ENCODE measurements around the gene ADAMTSL5.
"Not testable (repeated sequence)": the region's sequence is repeated elsewhere in the genome, so short reads cannot be mapped to it uniquely, and the experiment has no call there.

The ADAMTSL5 gene

DNA sequence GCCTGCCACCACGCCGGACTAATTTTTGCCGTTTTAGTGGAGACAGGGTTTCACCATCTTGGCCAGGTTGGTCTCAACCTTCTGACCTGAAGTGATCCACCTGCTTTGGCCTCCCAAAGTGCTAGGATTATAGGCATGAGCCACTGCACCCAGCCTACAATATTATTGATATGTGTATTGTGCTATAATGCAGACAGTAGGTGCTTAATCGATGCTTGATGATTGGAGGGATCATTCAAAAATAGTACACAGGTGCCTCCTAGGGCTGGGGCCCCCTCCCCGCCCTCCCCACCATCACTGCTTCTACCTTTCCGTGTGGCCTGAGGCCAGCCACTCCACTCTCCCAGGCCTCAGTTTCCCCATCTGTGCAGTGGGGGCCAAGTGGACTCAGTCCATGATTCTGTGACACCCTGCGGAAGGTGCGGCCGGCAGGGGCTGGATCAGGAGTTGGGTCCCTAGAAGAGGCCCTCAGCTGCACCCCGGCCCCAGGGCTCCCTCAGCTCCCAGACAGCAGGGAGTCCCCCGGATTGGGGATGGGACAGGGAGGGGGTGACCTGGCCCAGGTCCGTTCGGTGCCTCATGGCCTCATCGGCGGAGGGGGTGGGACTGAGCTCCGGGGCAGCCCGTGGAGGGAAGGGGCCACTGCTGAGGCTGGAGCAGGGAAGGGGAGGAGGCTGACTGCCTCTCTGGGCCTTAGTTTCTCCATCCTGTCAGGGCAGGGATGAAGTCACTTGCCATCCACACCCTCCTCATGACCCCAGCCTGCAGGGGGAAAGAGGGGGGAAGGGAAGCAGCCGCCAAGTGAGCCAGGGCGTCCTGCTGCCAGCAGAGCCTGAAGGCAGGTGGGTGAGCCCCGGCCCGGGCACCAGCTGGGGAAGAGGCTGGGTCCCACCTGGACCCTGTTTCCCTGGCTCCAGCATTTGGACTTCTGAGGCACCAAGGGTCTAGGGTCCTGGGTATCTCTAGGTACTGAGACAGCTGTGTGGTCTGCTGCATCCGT lies 1.2 kb downstream of the ADAMTSL5 start:
- DNase-seq: no peak

DNA sequence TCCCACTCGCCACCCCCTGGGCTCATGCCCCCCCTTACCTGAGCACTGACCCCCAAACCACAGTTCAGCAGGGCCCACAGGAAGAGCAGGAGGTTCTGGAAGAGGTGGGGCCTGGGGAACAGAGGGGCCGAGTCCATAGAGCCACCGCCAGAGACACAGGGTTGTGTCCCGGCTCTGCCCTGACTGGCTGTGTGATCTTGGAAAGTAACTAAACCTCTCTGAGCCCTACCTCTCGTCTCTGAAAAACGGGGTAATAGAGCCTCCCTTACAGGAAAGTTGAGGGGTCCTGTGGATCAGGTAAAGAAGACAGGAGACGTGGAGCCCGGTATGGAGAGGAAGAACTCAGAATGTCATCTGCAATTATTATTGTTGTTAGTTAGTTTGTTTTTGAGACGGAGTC lies 2.0 kb downstream of the ADAMTSL5 start:
- DNase-seq: no peak

DNA sequence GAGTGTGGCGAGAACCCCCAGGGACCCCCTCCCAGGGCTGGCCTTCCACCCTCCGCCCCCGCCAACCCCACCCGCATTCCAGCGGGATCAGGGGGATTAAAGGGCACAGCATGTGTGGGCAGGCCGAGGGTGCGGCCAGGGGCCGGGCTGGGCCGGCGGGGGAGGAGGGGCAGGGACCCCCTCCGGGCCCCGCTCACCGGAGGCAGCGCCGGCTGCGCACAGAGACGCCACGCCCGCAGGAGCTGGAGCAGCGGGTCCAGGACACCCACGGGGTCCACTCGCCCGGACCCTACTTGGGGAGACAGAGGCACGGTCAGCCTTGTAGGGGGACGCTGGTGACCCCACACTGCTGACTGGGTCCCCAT lies 2.4 kb downstream of the ADAMTSL5 start:
- DNase-seq: no peak

DNA sequence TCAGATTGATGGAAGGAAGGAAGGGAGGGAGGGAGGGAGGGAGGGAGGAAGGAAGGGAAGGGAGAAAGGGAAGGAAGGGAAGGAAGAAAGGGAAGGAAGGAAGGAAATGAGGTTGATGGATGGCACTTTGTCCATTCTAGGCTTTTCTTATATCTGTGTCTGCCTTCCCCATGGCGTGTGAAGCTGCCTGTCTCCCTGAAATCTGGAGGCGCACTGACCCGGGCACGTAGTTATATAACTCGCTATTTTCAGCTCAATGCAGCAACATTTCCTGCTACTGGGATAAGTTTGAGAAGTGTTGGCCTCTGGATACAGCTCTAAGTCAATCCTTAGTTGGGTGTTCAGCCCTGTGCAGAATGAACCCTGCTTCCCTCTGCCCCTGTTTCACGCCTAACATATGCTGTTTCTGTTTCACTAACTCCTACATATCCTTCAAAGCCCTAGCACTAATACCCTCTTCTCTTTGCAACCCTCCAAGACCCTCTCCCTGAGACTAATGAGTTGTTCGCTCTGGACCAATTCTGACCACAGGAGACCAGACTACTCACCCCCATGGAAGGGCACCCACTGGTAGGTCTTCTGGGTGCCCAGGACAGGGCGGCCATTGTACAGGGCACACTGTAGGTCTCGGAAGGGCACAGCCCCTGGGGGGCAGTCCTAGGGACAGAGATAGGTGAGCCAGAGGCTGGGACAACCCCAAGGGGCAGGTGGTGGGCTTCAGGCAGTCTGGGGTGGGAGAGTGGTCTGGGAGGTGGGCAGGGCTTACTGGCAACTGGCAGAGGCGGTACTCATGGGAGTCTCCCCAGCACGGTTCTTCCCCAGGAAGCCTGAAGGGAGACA lies 3.0 kb downstream of the ADAMTSL5 start:
- DNase-seq: no peak

DNA sequence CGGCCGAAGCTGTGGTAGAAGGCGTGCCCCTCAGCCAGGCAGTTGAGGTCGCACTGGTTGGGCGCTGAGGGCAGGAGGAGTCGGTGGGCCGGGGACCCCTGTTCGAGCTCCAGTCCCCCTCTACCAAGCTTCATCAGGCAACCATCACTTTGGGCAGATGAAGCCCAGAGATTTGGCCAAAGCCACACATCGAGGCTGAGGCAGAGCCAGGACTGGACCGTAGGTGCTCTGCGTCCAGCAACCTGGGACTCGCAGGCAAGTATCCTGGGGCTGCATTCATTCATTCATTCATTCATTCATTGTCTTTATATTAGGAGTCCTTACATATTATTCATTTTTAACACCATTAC lies 4.3 kb downstream of the ADAMTSL5 start:
- no peak for DNase-seq

DNA sequence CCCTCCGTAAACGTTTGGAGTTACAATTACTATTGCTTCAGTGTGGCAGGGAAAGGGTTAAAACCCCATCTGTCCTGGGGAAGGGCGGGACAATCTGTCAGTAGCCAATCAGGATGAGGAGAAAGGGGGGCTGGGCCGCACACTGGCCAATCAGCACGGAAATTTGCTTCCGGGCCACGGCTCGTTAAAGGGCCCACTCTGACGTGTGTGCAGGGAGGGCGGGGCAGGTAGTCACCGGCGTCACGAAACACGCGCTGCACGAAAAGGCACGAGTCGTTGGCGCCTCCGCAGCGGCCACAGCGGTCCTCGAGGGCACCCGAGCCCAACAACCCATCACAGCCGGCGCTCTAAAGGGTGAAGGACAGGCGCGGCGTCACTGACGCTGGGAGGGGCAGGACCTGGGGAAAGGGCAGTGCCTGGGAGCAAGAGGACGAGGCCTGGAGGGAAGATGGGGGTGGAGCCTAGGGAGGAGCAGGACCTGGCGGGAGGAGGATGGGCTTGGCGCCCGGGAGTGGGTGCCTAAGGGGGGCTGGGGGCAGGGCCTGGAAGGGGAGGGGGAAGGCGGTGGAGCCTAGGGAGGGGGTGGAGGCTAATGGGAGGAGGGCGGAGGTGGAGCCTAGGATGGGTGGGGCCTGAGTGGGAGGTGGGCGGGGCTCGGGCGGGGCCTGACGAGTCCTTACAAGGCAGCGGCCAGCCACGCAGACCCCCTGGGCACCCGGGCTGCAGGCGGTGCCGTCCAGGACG lies 4.9 kb downstream of the ADAMTSL5 start:
- DNase-seq: peak; percentile 95

DNA sequence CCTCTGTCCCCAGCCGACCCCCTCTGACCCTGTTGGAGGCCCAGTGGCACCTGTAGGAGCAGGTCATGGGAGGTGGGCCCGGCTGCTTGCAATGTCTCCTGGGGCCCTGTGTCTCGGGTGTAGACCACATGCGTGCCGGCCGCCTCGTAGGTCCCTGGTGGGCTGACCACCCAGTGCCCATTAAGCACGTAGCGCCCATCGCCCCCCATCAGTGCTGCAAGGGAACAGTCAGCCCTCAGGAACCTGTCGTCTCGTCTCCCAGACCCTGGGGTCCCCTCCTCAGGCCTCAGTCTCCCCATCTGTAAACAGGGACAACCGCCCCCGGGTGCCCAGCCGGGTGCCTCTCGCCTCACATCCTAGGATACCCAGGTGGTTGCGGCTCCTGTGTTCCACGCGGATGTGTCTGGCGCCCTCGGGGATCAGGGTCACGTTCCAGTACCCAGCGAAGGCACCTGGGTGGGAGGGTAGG lies 5.6 kb downstream of the ADAMTSL5 start:
- DNase-seq: no peak

DNA sequence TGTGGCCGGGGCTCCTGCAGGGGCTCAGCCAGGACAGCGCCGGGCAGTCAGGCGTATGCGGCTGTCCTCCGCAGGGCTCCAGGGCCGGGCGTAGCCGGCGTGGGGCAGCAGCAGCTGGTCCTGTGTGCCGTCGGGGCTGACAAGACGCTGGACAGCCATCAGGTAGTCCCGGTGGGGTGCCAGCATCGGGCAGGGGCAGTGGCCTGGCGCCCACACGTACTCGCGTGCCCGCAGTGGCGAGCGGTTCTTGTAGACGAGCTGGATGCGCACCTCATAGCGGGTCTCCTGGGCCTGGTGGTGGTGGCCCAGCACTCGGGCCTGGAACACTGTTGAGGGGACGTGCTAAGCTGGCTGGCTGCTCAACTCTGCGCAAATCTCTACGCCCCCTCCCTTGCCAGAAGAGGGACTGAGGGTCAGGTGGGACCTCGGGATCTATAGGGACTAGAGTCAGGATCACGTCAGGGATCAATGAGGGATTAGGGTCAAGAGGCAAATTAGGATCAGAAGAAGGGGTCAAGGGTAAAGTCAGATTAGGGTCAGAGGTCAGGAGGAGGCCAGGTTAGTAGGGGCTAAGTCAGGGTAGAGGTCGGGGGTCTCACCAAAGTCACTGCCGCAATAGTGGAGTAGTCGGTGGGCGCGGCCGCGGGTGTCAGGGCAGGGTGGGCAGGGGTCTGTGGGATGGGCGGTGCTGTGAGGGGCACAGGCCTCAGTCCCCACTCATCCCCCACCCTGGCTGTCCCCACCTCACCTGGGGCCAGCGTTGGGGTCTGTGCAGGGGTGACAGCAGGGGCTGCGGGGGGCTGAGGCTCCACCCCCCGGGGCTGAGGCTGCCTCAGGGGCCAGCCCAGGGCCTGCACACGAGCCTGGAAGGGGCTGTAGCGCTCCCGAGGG lies 6.6 kb downstream of the ADAMTSL5 start:
- DNase-seq: no peak

DNA sequence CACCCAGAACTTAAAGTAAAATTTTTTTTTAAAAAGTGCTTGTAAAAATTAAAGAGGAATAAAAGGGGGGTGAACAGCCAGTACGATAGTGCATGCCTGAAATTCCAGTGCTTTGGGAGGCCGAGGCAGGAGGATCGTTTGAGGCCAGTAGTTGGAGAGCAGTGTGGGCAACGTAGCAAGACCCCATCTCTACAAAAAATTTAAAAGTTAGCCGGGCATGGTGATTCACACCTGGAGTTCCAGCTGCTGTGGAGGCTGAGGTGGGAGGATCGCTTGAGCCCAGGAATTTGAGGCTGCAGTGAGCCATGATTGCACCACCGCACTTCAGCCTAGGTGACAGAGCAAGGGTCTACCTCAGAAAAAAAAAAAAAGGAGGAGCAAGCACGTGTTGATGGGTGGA lies 7.8 kb downstream of the ADAMTSL5 start:
- DNase-seq: no peak

DNA sequence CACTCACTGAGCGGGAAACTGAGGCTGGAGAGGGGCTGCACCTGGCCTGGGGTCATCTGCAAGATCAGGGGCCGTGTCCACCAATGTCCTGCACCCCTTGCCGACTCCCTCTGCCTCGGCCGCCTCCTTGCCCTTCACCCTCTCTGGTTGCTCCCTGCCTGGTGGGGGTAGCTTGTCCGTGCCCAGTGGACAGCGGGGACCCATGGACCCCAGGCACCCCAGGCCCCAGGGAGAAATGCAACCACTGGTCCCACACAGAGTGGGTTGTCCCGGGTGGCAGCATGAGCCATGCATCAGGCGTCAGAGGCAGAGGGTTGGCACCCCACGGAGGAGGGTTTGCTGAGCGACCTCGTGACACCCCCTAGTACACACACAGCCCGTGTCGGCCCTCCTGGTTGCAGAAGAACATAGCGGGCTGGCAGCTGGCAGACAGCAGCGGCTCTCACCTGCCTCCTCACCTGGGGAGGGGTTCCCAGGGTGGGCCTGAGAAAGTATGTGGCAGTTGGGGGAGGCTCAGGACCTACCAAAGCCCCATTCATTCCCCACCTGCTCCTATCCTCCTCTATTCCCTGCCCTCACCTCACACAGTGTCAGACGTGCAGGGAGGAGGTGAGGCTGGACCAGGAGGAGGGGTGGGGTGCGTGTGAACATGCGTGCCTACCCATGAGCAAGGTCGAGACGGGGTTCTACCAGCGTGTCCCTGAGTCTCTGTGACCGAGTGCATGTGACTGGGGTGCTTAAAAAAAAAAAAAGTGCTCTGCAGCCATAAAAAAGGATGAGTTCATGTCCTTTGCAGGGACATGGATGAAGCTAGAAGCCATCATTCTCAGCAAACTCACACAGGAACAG lies 8.7 kb downstream of the ADAMTSL5 start:
- DNase-seq: no peak

DNA sequence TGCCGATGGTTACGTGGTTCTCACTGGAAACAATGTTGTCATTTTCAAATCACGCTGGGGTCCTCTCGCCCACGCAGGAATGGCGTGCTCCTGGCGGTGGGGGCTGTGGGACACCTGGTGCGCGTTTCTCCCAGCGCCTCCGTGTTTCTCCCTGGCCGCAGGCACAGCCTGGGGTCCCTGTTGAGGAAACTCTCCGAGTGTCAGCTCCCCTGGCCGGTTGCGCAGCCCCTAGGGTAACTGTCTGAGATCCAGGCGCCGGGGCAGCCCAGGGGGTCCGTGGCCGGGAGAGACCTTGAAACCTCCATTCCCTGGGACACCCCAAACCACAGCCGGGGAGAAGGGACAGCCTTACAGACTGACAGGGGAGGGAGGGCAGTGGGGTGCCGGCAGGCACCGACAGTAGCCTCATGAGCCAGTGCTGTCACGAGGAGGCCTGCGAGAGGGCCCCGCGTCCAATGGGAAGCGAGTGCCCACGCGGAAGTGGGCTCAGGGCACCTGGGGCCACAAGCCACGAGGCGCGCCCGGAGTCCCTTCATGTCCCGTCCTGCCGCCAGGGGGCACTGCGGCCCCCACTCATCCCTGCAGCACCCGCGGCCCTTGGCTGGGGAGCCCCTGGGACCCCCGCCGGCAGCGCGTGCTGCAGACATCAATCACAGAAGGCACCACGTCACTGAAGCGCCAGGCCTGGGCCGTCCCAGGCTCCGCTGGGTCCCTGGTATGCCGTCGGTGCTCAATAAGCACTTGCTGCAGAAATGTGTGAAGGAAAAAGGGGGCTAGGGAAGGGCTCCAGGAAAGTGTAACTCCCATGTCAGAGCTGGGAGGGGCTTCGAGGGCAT lies 9.5 kb downstream of the ADAMTSL5 start:
- DNase-seq: peak; percentile 24

DNA sequence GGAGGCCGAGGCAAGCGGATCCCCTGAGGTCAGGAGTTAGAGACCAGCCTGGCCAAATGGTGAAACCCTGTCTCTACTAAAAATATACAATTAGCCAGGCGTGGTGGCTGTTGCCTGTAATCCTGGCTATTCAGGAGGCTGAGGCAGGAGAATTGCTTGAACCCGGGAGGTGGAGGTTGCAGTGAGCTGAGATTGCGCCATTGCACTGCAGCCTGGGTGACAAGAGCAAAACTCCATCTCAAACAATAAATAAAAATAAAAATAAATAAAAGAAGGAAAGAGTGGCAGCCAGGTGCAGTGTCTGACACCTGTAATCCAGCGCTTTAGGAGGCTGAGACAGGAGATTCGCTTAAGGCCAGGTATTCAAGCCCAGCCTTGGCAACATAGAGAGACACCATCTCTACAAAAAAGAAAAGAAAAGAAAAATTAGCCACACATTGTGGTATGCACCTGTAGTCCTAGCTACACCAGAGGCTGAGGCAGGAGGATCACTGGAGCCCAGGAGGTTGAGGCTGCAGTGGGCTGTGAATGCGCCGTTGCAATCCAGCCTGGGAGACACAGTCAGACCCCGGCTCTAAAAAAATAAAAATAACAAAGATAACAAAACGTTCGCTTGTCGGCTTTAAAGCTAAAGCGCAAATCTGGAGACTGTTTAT lies 10.3 kb downstream of the ADAMTSL5 start:
- DNase-seq: no peak

DNA sequence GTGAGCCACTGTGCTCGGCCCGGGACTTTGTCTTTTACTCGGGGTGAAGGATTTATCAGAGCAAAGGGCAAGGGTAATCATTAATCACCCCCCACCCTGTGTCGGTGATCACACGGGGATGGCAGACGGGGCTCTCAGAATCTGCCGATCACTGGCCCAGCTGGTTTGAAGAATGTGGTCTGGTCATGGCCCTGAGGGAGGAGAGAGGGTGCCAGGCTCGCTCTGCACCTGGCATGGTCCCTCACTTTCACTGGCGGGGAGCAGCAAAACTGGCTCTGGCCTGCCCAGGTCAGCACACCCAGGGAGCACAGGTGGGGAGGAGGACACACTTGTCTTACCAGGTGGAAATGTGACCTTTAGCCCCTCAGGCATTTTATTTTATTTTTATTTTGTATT lies 11.6 kb downstream of the ADAMTSL5 start:
- DNase-seq: no peak

DNA sequence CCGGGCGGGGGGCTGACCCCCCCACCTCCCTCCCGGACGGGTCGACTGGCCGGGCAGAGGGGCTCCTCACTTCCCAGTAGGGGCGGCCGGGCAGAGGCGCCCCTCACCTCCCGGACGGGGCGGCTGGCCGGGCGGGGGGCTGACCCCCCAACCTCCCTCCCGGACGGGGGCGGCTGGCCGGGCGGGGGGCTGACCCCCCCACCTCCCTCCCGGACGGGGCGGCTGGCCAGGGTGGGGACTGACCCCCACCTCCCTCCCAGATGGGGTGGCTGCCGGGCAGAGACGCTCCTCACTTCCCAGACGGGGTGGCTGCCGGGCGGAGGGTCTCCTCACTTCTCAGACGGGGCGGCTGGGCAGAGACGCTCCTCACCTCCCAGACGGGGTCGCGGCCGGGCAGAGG lies 13.6 kb downstream of the ADAMTSL5 start:
- DNase-seq: not testable (repeated sequence)

DNA sequence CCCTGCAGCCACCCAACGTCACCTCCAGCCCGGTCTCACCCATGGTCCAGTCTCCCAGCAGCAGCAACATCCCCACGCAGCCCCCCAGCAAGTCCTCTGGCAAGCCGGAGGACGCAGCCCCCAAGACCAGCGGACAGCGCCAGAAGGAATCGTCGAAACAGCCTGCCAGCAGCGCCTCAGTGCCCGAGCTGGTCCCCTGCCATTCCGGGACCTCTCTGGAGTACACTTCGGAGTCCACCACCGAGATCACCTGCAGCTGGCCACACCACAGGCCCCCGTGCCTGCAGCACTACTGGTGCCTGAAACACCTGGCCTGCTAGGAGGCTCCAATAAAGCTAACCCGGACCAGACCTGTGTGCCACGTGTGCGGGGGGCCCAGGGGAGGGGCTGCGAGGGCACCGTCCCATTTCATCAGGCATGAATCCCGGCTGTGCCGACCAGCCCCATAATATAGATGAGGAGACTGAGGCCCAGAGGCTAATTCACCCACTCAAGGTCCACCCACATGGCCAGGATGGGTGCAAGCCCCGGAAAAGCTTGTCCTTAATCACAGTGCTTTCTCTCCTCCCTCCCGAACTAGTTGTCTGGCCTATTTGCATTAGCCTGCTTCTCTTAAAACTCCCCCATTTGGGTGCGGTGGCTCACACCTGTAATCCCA lies 15.1 kb downstream of the ADAMTSL5 start:
- DNase-seq: no peak

DNA sequence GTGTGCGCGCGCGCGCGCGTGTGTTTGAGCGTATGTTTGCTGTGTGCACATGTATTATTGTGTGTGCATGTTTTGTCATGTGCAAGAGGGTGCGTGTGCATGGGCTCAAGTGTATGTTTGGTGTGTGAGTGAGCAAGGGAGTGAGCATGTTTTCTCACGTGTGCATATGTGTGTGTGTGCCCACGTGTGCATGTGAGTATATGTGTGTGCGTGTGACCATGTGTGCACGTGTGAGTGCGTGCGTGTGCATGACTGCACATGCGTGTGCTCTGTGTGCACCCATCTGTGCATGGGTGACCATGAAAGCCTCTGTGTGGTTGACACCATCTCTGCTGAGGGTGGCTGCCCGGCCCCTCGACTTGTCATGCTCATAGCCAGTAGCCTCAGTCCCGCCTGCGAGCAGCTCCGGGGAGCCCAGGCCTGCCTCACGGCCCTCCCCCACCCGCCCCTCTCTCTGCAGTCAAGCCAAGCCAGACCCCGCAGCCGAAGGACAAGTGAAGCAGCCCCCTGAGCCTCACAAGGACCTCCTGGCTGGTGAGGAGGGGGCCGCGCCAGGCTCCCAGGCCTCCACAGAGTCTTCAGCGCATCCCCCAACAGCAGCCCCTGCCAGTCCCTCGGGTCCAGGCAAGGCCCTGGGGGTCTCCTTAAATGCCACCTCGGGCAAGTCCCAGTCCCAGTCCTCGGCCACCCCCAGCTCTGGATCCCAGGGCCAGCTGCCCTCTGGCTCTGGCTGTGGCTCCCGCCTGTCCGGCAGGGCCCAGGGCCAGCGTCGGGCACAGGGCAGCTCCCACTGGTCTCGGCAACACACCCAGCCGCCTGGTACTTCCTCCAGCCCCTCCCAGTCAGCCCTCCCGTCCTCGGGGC lies 15.9 kb downstream of the ADAMTSL5 start:
- no peak for DNase-seq

DNA sequence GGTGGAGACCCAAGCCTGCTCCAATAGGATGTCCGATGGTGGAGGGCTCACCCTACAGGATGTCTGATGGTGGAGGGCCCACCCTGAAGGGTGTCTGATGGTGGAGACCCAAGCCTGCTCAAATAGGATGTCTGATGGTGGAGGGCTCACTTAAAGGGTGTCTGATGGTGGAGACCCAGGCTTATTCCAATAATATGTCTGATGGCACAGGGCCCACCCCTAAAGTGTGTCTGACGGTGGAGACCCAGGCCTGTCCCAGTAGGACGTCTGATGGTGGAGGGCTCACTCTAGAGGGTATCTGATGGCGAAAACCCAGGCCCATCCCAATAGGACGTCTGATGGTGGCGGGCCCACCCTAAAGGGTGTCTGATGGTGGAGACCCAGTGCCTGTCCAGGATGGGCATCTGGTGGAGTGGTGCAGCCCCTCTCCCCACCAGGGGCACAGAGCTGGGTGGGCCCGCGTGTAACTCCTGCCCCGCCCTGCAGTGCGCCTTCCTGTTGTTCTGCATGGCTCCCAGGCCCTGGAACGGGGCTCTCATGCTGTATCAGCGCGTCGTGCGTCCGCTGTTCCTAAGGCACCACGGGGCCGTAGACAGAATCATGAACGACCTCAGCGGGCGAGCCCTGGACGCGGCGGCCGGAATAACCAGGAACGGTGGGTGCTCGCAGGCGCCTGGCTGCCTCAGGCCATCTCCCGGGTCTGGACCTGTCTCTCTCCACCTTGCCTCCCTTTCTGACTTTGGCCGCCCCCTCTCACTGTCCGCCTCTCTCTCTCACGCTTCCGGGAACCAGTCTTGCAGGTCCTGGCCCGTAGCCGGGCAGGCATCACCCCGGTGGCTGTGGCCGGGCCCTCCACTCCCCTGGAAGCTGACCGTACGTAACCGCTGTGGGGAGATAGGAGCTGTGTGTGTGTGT lies 16.8 kb downstream of the ADAMTSL5 start:
- no peak for DNase-seq
